NCI-H524 treated with DMSO at 0.1 percent for 48 hours (cell line): ENCODE results near the gene KNG1.
"Not testable (repeated sequence)": the region's sequence is repeated elsewhere in the genome, so short reads cannot be mapped to it uniquely, and the experiment has no call there.

Experiments used
- DNase-seq: peaks from one replicate; lab custom pipeline; 2025; lab: John Stamatoyannopoulos, UW

The KNG1 gene

GRCh38 chr3:186710694-186711093 lies 6.5 kb upstream of the KNG1 start:
- DNase-seq = not testable (repeated sequence)

GRCh38 chr3:186713499-186713898 lies 3.7 kb upstream of the KNG1 start:
- no peak for DNase-seq

- DNase-seq = no peak
Observed at GRCh38 chr3:186719945-186720739, 3.0 kb downstream of the KNG1 start.

DNA sequence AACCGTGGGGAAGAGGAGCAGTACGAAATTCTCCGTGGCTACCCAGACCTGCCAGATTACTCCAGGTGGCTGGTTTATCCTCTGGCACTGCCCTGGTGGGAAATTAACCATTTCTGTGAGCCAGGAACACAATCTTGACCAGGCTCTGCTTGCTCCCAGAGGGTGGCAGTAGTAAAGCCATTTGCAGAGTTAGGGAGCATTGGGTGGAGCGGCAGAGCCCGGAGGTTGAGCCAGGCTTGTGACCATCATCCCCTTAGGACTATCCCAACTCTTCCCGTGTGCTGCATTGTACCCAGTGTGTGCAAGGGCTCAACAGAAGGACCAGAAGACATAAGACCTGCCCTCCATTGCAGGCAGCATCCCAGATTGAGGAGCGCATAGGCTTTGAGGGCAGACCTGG lies 5.3 kb downstream of the KNG1 start:
- no peak for DNase-seq

GRCh38 chr3:186724911-186725310 lies 7.8 kb downstream of the KNG1 start:
- no peak for DNase-seq

DNA sequence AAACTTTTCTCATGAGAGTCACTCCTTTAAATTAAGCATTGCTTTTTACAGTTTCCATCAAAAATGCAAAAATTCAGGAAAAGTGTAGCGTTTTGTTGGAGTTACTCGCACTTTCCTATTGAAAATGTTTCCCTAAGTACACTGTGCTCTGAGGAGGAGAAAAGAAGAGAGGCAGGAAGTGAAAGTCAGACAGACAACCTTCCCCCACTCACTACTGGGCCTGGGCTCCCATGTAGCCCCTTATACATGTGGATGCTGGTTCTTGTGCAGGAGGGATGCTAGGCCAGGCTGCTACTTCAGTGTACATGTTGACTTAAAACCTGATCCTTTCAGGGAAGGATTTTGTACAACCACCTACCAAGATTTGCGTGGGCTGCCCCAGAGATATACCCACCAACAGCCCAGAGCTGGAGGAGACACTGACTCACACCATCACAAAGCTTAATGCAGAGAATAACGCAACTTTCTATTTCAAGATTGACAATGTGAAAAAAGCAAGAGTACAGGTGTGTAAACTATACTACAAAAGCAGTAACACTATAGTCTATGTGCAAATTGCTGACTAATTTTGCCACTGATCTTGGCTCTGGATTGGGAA lies 15.1 kb downstream of the KNG1 start:
- DNase-seq = no peak

DNA sequence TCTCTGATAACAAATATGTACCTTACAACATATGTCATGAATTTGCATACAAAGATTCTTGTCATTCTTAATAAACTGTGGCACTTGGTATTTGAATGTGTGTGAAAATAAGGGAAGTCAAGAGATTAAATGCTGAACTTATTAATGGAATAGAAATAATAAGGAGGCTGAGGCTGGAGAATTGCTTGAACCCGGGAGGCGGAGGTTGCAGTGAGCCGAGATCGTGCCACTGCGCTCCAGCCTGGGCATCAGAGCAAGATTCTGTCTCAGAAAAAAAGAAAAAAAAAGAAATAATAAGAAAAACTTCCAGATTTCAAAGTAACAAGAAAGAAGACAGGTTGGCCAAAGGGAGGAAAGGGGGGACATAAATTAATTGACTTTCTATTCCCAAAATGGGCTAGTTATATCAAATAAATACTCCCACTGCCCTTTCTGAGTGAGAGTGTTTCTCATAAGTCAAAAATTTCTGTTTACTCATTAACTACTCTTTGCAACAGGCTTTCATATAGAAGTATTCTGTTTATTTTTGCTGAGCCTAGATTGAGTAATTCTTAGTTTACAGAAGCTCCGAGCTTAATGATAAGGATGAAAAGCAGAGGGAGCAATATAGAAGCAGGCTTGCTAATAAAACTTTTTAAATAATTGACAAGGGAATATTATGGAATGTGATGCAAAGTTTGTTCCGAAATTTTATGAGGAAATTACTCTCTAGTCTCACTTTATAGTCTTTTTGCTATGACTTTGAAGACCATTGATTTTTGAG lies 25.6 kb downstream of the KNG1 start:
- no peak for DNase-seq

DNA sequence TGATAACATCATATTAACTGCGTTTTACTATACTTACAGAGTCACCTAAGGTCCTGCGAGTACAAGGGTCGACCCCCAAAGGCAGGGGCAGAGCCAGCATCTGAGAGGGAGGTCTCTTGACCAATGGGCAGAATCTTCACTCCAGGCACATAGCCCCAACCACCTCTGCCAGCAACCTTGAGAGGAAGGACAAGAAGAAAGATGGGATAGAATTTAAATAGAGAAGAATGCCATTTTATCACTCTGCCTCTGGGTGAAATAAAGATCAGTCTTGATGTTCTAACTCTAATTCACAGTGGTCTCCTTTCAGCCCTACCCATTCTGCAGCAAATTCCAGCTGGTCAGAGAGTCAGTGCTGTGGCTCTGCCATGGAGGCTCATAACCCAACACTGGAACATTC lies 26.5 kb downstream of the KNG1 start:
- DNase-seq = no peak

DNA sequence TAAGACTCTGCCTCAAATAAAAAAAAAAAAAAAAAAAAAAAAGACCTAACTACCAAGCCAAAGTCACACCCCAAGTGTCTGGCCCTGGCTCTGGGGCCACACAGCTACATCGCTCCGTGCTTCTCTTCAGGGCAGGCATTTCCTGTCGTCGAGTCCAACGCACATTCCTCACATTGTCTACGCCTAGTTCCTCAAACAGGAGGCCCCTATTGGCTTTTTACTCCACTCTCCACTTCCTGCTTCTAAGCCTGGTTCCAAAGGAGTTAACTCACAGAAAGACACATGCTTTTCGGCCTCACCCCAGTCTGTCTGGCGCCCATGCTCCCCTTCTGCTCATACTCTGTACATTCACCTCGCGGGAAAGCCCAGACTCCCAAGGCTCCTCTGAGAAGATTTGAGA lies 28.8 kb downstream of the KNG1 start:
- DNase-seq = no peak

GRCh38 chr3:186750316-186750715 lies 33.2 kb downstream of the KNG1 start:
- no peak for DNase-seq

- DNase-seq = no peak
Observed at GRCh38 chr3:186751480-186751879, 34.3 kb downstream of the KNG1 start.

GRCh38 chr3:186754006-186754405 lies 36.8 kb downstream of the KNG1 start:
- DNase-seq = no peak

- no peak for DNase-seq
Observed at GRCh38 chr3:186754871-186755270, 37.7 kb downstream of the KNG1 start.

DNA sequence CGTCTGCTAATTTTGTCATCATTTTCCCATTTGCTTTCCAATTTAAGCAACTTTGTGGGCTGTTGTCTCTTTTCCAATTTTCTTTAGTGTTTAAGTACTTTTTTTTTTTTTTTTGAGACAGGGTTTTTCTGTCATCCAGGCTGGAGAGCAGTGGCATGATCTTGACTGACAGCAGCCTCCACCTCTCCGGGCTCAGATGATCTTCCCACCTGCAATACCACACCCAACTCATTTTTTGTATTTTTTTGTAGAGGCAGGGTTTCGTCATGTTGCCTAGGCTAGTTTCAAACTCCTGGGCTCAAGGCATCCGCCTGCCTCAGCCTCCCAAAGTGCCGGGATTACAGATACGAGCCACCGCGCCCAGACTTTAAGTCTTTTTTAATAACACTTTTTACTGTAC lies 40.1 kb downstream of the KNG1 start:
- DNase-seq = no peak

DNA sequence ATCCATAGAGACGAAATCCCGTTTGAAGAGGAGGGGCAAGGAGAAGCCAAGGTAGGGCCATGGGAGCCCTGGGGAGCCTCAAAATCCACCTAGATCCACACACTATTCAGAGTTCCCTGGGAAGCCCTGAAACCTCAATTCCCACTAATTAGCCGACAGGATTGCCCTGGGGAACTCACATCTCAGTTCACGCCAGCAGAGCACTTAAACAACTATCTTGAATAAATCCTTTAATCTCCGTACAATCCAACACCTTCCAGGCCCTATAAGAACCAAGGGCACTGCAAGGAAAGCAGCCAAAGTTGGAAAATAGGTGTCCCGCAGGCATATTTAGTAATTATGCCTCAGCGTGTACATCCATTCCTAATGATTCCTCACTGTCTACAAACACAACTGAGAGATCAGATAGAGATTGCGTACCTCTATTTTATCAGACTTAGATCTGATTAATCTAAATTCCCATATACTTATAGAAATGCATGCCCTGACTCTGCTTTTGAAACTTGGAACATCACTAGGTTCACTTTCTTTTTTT lies 40.6 kb downstream of the KNG1 start:
- DNase-seq = no peak

DNA sequence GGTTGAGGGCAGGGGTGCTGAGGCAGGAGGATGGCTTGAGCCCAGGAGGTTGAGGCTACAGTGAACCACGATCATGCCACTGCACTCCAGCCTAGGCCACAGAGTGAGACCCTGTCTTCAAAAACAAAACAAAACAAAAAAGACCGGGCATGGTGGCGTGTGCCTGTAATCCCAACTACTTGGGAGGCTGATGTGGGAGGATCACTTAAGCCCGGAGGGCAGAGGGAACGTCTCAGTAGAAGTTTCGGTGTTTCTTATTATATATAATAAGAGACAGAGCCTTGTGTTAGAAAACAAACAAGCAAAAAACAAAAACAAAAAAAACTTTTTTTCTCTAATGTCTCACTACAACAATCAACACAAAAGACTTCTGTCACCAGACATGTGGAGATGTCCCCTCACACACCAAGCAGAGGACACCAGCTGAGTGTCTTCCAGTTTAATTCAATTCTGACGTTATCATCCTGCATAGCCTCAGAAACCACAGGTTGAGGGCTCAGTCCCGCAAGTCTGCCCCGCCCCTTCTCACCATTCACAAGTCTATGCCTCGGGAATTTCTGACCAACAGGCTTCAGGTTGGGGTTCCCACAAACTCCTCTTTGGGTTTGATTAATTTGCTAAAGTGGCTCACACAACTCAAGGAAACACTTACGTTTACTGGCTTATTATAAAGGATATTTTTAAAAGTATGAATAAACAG lies 42.2 kb downstream of the KNG1 start:
- no peak for DNase-seq

DNA sequence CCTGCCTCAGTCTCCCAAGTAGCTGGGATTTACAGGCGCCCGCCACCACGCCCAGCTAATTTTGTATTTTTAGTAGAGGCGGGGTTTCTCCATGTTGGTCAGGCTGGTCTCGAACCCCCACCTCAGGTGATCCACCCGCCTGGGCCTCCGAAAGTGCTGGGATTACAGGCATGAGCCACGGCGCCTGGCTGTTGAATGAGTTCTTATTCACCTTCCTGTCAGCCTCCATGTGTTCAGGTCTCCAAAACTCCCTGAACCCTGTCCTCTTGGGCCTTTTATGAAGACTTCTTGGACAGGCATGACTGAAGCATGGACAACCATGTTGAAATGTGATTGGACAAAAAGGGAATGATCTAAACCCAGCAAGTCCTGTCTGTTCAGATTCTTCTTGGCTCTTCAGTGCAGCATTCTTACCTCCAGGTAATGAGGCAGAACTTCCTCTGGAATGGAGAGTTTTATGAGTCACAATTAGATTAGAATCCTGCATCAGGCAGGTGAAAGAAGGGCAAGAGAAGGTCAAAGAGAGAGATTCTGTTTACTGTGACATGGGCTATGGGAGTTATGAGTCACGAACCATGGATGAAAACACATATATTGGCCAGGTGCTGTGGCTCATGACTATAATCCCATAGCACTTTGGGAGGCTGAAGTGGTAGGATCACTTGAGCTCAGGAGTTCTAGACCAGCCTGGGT lies 43.1 kb downstream of the KNG1 start:
- DNase-seq = no peak

DNA sequence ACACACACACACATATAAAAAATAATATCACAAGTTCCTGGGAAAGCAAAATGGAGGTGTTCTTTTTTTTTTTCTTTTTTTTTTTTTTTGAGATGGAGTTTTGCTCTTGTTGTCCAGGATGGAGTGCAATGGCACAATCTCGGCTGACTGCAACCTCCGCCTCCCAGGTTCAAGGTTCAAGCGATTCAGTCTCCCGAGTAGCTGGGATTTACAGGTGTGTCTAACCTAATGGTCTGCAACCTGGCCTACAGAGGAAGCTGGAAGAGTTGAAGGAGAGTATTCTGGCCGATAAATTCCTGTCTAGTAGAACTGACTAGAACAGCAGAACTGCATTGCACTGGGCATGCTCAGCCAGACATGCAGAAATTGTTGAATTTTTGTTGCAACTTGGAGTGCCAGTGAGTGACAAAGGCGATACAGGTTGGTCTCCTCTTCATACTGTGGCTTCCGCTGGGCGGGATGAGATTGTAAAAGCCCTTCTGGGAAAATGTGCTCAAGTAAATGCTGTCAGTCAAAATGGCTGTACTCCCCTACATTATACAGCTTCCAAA lies 43.8 kb downstream of the KNG1 start:
- no peak for DNase-seq

DNA sequence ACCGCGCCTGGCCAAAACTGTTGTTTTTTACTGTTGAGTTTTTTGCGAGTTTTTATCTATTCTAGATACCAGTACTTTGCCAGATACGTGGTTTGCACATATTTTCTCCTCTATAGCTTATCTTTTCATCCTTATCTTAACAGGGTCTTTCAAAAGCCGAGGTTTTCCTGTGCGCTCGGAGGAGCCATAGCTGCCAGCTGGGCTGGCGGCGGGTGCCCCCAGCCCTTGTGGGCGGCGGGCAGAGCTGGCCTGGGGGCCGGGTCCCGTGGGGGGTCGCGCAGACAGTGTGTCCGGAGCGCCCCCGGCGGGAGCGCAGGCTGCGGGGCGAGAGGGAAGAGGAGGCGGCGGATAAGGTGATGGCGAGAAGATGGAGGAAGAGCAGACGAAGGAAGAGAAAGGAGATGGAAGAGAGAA lies 55.1 kb downstream of the KNG1 start:
- no peak for DNase-seq

DNA sequence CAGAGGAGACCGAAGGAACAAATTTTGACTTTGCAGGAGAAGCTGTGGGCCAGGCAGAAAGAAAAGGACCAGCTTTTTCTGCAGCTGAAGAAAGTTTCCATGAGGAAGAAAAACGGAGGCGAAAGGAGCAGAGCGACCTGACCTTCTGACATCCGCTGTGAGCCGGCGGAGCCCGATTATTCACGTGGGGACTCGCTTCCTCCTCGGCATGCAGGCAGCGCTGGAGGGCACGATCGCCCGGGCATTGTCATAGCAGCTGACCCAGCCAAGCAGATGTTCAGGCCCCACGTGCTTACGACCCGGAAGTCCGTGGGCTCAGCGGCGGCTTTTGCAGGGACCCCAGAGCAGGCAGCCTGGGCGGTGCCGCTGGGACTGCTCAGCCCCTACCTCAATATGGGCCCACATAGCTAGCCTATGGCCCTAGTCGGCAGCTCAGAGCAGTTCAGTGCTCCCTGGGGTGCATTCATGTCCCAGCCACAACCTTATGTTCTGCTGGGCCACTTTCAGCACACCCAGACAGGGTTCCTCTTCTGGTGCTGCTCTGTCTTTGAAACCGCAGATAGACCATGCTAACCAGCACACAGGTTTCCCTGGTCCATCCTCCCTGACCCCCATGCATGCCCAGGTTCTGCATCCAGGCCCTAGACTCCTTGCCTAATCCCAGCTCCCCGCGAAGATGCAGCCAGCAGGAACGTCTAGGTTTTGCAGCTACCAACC lies 55.7 kb downstream of the KNG1 start:
- peak; percentile 29 for DNase-seq

DNA sequence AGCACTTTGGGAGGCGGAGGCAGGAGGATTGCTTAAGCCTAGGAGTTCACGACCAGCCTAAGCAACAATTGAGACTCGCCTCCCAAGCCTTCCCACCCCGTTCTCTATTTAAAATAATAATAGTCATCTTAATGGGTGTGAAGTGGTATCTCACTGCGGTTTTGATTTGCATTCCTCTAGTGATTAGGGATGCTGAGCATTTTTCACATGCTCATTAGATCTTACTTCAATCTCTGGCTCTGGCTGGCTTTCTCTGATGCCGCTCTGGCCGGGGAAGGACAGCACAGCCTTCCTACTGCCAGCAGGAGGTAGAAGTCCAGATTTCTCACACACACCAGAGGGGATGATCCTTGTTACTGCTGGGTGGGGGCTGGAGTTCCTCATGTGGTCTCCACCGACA lies 58.8 kb downstream of the KNG1 start:
- DNase-seq = no peak
